Pulmonary artery endothelial cell (primary cell): ENCODE measurements around the gene PASK. TPM values are rescaled to one million over a fixed set of nuclear protein-coding genes. Genes with fewer than 3 reads are reported as not detected.

Source experiments
- DNase-seq: peaks from one replicate; pipeline ENCODE4 v3.0.0-alpha.2; 2011; ENCODE audit warnings: low read depth, low spot score
- total RNA-seq: library from RNA; depleted of rRNA; stranded (reverse); fragments of >200 nt; gene quantifications from 2 replicates; pipeline ENCODE4 v1.2.3, GENCODE V29; 2014

PASK gene
- total RNA-seq, 1 donor from 2014 or later: 5.5 TPM

- no peak for DNase-seq
Observed at GRCh38 chr2:241126771-241127202, 22.5 kb downstream of the PASK start.

GRCh38 chr2:241126201-241126611, 23.1 kb downstream of the PASK start:
- DNase-seq: no peak

- no peak for DNase-seq
Observed at GRCh38 chr2:241125626-241126025, 23.6 kb downstream of the PASK start.

GRCh38 chr2:241123816-241124536, 25.3 kb downstream of the PASK start:
- no peak for DNase-seq

DNA sequence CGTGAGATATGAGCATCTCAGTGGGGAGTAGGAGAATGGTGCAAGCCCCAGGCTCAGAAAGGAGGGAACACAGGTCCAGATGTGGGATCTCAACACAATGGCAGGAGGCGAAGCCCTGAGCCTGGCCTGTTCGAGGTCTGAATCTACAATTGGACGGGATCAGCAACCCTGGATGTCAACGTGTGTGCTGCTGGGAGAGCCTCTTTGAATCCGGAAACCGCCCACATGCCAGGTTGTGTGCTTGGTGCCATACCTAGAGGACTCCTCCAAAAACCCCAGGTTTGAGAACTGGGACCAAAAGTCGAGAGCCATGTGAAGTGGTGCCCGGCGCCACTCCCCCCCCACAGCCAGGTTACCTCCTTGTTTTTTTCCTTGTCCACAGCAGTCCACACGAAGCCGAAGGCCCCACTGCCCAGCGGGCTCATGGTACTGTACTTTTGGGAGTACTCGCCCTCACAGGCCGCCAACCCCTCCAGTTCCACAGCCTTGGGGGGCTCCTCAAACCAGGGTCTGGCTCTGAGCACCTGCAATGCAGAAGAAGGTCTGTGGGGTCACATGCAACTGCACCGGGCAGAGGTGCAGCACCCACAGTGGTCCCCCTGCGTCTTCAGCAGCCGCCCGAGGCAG, 26.8 kb downstream of the PASK start:
- no peak for DNase-seq

GRCh38 chr2:241121008-241121407, 28.3 kb downstream of the PASK start:
- no peak for DNase-seq

- no peak for DNase-seq
Observed at GRCh38 chr2:241120440-241120839, 28.8 kb downstream of the PASK start.

GRCh38 chr2:241118737-241119505, 30.4 kb downstream of the PASK start:
- DNase-seq: no peak

- no peak for DNase-seq
Observed at GRCh38 chr2:241116606-241117560, 32.4 kb downstream of the PASK start.

DNA sequence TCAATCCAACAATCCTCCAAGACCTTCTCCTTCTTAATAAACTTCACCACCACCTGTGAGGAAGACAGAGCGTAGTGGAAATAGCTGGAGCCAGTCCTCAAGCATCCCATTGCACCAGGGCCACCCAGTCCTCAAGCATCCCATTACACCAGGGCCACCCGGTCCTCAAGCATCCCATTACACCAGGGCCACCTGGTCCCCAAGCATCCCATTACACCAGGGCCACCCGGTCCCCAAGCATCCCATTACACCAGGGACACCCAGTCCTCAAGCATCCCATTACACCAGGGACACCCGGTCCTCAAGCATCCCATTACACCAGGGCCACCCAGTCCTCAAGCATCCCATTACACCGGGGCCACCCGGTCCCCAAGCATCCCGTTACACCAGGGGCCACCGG, 33.9 kb downstream of the PASK start:
- DNase-seq: no peak

- DNase-seq: no peak
Observed at GRCh38 chr2:241114836-241115235, 34.4 kb downstream of the PASK start.

DNA sequence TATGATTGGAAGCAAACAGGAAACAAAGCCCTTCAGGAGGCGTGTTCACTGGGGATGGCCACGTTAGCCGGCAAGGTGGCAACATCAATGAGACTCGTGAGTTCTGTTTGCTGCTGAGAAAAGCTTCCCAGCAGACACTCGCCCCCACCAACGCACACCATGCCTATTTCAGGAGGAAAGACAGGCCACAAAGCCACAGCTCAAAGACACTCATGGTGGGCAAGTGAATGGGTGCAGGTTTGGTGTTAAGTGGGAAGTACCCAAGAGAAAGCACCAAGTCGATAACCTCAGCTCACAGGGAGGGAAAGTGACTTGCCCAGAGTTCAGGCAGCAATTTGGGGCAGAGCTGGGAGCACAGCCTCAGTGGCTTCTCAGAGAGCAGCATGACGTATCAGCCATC, 36.7 kb downstream of the PASK start:
- no peak for DNase-seq

- no peak for DNase-seq
Observed at GRCh38 chr2:241112046-241112445, 37.2 kb downstream of the PASK start.

- DNase-seq: no peak
Observed at GRCh38 chr2:241111440-241111805, 37.8 kb downstream of the PASK start.

- no peak for DNase-seq
Observed at GRCh38 chr2:241110607-241111439, 38.4 kb downstream of the PASK start.

DNA sequence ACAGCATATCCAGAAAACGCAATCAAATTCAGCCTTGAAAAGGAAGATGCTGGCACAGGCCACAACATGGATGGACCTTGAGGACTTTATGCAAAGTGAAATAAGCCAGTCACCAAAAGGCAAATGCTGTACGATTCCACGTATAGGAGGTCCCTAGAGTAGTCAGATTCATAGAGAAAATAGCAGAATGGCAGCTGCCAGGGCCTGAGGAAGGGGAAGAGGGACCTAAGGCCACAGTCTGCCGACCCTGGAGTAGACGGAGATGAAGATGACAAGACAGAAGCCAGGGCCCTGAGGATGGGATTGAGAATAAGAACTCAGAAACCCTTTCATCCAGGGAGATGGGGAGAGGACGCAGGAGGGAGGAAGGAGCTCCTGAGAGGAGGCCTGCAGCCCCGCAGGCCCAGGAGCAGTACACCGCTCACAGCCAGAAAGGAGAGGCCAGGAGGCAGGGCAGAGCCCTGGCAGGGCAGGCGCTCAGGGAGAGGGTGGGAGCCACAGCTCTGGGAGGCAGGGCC, 39.1 kb downstream of the PASK start:
- no peak for DNase-seq

GRCh38 chr2:241109210-241110088, 39.8 kb downstream of the PASK start:
- no peak for DNase-seq

DNA sequence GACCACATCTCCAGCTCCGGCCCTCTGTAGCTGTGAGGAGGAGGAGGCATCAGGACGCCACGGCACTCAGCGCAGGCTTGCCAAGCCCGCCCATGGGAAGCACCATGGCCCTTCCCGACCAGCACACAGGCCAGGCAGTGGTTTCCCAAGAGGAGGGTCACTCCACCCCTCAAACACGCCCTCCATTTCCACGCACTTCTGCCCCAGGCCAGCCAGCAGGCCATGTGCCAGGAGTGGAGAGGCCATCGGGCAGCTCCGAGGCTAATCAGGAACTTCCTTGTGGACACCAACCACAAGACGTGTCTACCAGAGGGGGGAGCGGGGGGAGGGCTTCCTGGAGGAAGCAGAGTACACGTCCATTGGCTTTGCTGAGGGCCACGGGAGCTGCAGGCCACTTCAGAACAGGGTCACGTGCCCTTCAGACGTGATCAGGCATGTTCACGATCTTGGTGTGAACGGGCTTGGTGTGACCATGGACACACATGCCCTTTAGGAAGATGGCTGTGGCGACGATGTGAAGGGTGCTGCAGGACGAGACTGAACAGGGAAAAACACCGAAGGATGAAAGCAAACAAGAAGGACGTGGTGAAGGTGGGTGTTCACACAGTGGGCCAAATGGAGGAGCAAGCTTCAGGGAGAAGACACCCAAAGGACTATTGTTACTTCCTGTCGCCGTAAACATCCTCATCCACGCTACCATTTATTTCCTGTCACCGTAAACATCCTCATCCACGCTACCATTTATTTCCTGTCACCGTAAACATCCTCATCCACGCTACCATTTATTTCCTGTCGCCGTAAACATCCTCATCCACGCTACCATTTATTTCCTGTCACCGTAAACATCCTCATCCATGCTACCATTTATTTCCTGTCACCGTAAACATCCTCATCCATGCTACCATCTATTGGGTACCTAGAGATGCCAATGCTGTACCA, 40.7 kb downstream of the PASK start:
- DNase-seq: no peak
